ENCODE results near the gene SH2D1B.

DNA sequence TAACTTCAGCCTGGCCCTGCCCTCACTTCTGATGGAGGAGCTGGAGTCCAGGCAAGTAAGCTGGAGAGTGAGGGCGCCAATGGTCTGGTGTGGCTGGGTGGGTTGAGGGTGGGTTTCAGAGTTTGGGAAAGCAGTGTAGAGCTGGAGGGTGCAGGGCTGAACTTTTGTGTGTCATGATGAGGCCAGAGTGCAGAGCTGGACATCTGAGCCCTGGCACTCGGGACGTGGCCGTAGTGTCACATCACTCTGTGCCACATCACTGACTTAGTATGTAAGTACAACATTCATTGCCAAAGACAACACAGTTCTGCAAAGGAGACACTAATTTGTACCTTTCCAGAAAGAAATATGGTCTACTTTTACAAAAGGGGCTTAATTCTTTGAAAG, 51.1 kb downstream of the SH2D1B start:
- TF ChIP-seq CTCF (IDR thresholded peaks at IDR 0.05) (no peak), POLR2AphosphoS5 (IDR thresholded peaks at IDR 0.05) (no peak), EP300 (IDR thresholded peaks at IDR 0.05) (no peak), POLR2A (IDR thresholded peaks at IDR 0.05) (no peak)
